Upper lobe of right lung (tissue), 1 donor: ENCODE results near the gene NLRC3. TPM values are rescaled to one million over a fixed set of nuclear protein-coding genes. Genes with fewer than 3 reads are reported as not detected.

Source experiments
- ATAC-seq: fragments of 200-7000 bp; cut with Tn5 transposase; one replicate; pipeline ENCODE4 v1.9.1; 2020; ENCODE audit warnings: mild to moderate bottlenecking, moderate library complexity
- DNase-seq: peaks from one replicate; pipeline ENCODE4 v3.0.0-alpha.2; 2020
- H3K27ac ChIP-seq: fragments of 200-600 bp; one replicate; pipeline ENCODE4 v1.8.0; 2022
- H3K27me3 ChIP-seq: fragments of 200-600 bp; one replicate; pipeline ENCODE4 v1.8.0; 2022; ENCODE audit warnings: mild to moderate bottlenecking
- H3K36me3 ChIP-seq: fragments of 200-600 bp; one replicate; pipeline ENCODE4 v1.8.0; 2022
- H3K4me1 ChIP-seq: fragments of 200-600 bp; one replicate; pipeline ENCODE4 v1.8.0; 2022
- H3K4me3 ChIP-seq: fragments of 200-600 bp; one replicate; pipeline ENCODE4 v1.8.0; 2022; ENCODE audit warnings: mild to moderate bottlenecking
- H3K9me3 ChIP-seq: fragments of 200-600 bp; one replicate; pipeline ENCODE4 v1.8.0; 2022
- intact Hi-C: fragments of 100-400 bp; cut with DNase I; formaldehyde crosslinking; loops from one replicate; pipeline ENCODE4 v1.11.0; 2022
- total RNA-seq: library from RNA; stranded (reverse); fragmentation: NEBNext Ultra II Directional; extraction: Animal tissue kit (Norgen Biotek cat#: 25700); gene quantifications from one replicate; pipeline ENCODE4 v1.2.1, GENCODE V29; 2021
- TF ChIP-seq, protein P1 (sequence below): fragments of 200-600 bp; IDR thresholded peaks from one replicate; pipeline ENCODE4 v1.8.0; 2022; ENCODE audit warnings: antibody characterized with exemption
- donor health status: DM: no; HTN: yes; CAD: no; lungs with severe emphysema.

Gene NLRC3
- total RNA-seq, 1 donor from 2014 or later = 5.5 TPM

- no peak for ATAC-seq
- H3K36me3 ChIP-seq = peaks cover 8% of the 10 kb centered on the region
- TF ChIP-seq, protein P1, sequence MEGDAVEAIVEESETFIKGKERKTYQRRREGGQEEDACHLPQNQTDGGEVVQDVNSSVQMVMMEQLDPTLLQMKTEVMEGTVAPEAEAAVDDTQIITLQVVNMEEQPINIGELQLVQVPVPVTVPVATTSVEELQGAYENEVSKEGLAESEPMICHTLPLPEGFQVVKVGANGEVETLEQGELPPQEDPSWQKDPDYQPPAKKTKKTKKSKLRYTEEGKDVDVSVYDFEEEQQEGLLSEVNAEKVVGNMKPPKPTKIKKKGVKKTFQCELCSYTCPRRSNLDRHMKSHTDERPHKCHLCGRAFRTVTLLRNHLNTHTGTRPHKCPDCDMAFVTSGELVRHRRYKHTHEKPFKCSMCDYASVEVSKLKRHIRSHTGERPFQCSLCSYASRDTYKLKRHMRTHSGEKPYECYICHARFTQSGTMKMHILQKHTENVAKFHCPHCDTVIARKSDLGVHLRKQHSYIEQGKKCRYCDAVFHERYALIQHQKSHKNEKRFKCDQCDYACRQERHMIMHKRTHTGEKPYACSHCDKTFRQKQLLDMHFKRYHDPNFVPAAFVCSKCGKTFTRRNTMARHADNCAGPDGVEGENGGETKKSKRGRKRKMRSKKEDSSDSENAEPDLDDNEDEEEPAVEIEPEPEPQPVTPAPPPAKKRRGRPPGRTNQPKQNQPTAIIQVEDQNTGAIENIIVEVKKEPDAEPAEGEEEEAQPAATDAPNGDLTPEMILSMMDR = no peak
- H3K4me1 ChIP-seq = no peaks in the 10 kb centered on the region
- intact Hi-C loops = no loop called here
- H3K4me3 ChIP-seq = no peak overlapping the region
- no peaks in the 10 kb centered on the region for H3K9me3 ChIP-seq
- peak; percentile 51 for DNase-seq
- H3K27me3 ChIP-seq = no peaks in the 10 kb centered on the region
- no peak overlapping the region for H3K27ac ChIP-seq
Measured at GRCh38 chr16:3541527-3542155, 35.6 kb downstream of the NLRC3 start.

- H3K4me1 ChIP-seq = no peaks in the 10 kb centered on the region
- H3K9me3 ChIP-seq = no peaks in the 10 kb centered on the region
- intact Hi-C loops = no loop called here
- H3K27ac ChIP-seq = no peak overlapping the region
- no peak for ATAC-seq
- TF ChIP-seq, protein P1 = no peak
- DNase-seq = no peak
- no peak overlapping the region for H3K4me3 ChIP-seq
- no peaks in the 10 kb centered on the region for H3K27me3 ChIP-seq
- H3K36me3 ChIP-seq = peaks cover 26% of the 10 kb centered on the region
Measured at GRCh38 chr16:3538222-3538621, 39.0 kb downstream of the NLRC3 start.

GRCh38 chr16:3536851-3537250, 40.4 kb downstream of the NLRC3 start:
- peaks cover 39% of the 10 kb centered on the region for H3K36me3 ChIP-seq
- TF ChIP-seq, protein P1 = no peak
- intact Hi-C loops = no loop called here
- no peak overlapping the region for H3K4me3 ChIP-seq
- ATAC-seq = no peak
- no peaks in the 10 kb centered on the region for H3K4me1 ChIP-seq
- DNase-seq = no peak
- no peaks in the 10 kb centered on the region for H3K9me3 ChIP-seq
- H3K27me3 ChIP-seq = no peaks in the 10 kb centered on the region
- H3K27ac ChIP-seq = no peak overlapping the region

- intact Hi-C loops = no loop called here
- DNase-seq = no peak
- no peak for ATAC-seq
- H3K27me3 ChIP-seq = no peaks in the 10 kb centered on the region
- no peak overlapping the region for H3K4me3 ChIP-seq
- TF ChIP-seq, protein P1 = no peak
- no peak overlapping the region for H3K27ac ChIP-seq
- no peaks in the 10 kb centered on the region for H3K4me1 ChIP-seq
- no peaks in the 10 kb centered on the region for H3K9me3 ChIP-seq
- H3K36me3 ChIP-seq = peaks cover 39% of the 10 kb centered on the region
Measured at GRCh38 chr16:3536271-3536731, 40.9 kb downstream of the NLRC3 start.

- Histone ChIP-seq H3K4me1 (no peaks in the 10 kb centered on the region), H3K4me3 (no peak overlapping the region), H3K36me3 (peaks cover 50% of the 10 kb centered on the region), H3K9me3 (no peaks in the 10 kb centered on the region), H3K27me3 (no peaks in the 10 kb centered on the region), H3K27ac (no peak overlapping the region)
- DNase-seq (no peak), ATAC-seq (no peak)
- intact Hi-C loops = no loop called here
- TF ChIP-seq, protein P1 = no peak
Measured at GRCh38 chr16:3534126-3534525, 43.1 kb downstream of the NLRC3 start.

GRCh38 chr16:3532741-3533140, 44.5 kb downstream of the NLRC3 start:
- TF ChIP-seq, protein P1 = no peak
- ATAC-seq (no peak), DNase-seq (no peak)
- no peaks in the 10 kb centered on the region for H3K27me3 ChIP-seq
- no peaks in the 10 kb centered on the region for H3K4me1 ChIP-seq
- no peak overlapping the region for H3K4me3 ChIP-seq
- intact Hi-C loops = no loop called here
- H3K36me3 ChIP-seq = peaks cover 50% of the 10 kb centered on the region
- H3K9me3 ChIP-seq = no peaks in the 10 kb centered on the region
- no peak overlapping the region for H3K27ac ChIP-seq
